ENCODE measurements around the gene NTM. TPM values are rescaled to one million over a fixed set of nuclear protein-coding genes. Genes with fewer than 3 reads are reported as not detected.

Gene NTM
- total and polyA plus RNA-seq, 2 experiments from 2014 or later: 25.9 to 49.0 TPM

GRCh38 chr11:131454490-131454889, 84.1 kb downstream of the NTM start:
- Histone ChIP-seq H3K79me2 (ENCODE audit: insufficient read depth) (no peaks in the 10 kb centered on the region), H3K4me1 (ENCODE audit: insufficient read depth) (no peaks in the 10 kb centered on the region), H4K20me1 (ENCODE audit: insufficient read depth) (no peaks in the 10 kb centered on the region), H3K4me2 (ENCODE audit: unreplicated experiment) (no peak overlapping the region), H3K36me3 (ENCODE audit: low read depth) (no peaks in the 10 kb centered on the region), H3K9ac (no peak overlapping the region), H3F3A (ENCODE audit: insufficient read depth) (no peaks in the 10 kb centered on the region), H3K9me3 (ENCODE audit: low read depth) (no peaks in the 10 kb centered on the region), H2AFZ (no peak overlapping the region), H3K27me3 (replicated peaks; ENCODE audit: insufficient read depth) (peaks cover 63% of the 10 kb centered on the region), H3K9me2 (ENCODE audit: insufficient read depth) (no peaks in the 10 kb centered on the region), H3K4me3 (no peak overlapping the region), H3K27ac (no peak overlapping the region)
- 11 to 12% methylated on average over 5 of the region's 5 CpGs for WGBS, 2 experiments (ENCODE audit: low coverage in 1 of 2, low lambda C conversion rate in 2 of 2, missing lambda C conversion rate in 2 of 2)
- TF ChIP-seq EZH2 (IDR thresholded peaks at IDR 0.05; ENCODE audit: insufficient read depth, poor library complexity, severe bottlenecking) (no peak), EZH2phosphoT487 (IDR thresholded peaks at IDR 0.05; ENCODE audit: insufficient read depth, low read depth) (no peak)
- no peak for DNase-seq
- in situ Hi-C loops (cut with MboI): no loop called here

GRCh38 chr11:131454989-131455388, 84.6 kb downstream of the NTM start:
- Histone ChIP-seq H2AFZ (no peak overlapping the region), H3K9ac (no peak overlapping the region), H3K4me3 (no peak overlapping the region), H3K4me2 (ENCODE audit: unreplicated experiment) (no peak overlapping the region), H4K20me1 (ENCODE audit: insufficient read depth) (no peaks in the 10 kb centered on the region), H3K27me3 (replicated peaks; ENCODE audit: insufficient read depth) (peaks cover 59% of the 10 kb centered on the region), H3K36me3 (ENCODE audit: low read depth) (no peaks in the 10 kb centered on the region), H3K9me2 (ENCODE audit: insufficient read depth) (no peaks in the 10 kb centered on the region), H3F3A (ENCODE audit: insufficient read depth) (no peaks in the 10 kb centered on the region), H3K79me2 (ENCODE audit: insufficient read depth) (no peaks in the 10 kb centered on the region), H3K9me3 (ENCODE audit: low read depth) (no peaks in the 10 kb centered on the region), H3K27ac (no peak overlapping the region), H3K4me1 (ENCODE audit: insufficient read depth) (no peaks in the 10 kb centered on the region)
- no peak for DNase-seq
- no peak for TF ChIP-seq EZH2 (IDR thresholded peaks at IDR 0.05; ENCODE audit: insufficient read depth, poor library complexity, severe bottlenecking)
- no peak for TF ChIP-seq EZH2phosphoT487 (IDR thresholded peaks at IDR 0.05; ENCODE audit: insufficient read depth, low read depth)
- in situ Hi-C loops (cut with MboI): no loop called here
- WGBS, 2 experiments (ENCODE audit: low coverage in 1 of 2, low lambda C conversion rate in 2 of 2, missing lambda C conversion rate in 2 of 2): 51 to 53% methylated on average over 9 of the region's 9 CpGs

- 14 to 24% methylated on average over 9 of the region's 9 CpGs for WGBS, 2 experiments (ENCODE audit: low coverage in 1 of 2, low lambda C conversion rate in 2 of 2, missing lambda C conversion rate in 2 of 2)
- Histone ChIP-seq H3K9me2 (ENCODE audit: insufficient read depth) (no peaks in the 10 kb centered on the region), H3K27ac (no peak overlapping the region), H3K27me3 (replicated peaks; ENCODE audit: insufficient read depth) (peaks cover 49% of the 10 kb centered on the region), H3K79me2 (ENCODE audit: insufficient read depth) (no peaks in the 10 kb centered on the region), H3K9me3 (ENCODE audit: low read depth) (no peaks in the 10 kb centered on the region), H3K4me3 (no peak overlapping the region), H3K36me3 (ENCODE audit: low read depth) (no peaks in the 10 kb centered on the region), H3K9ac (no peak overlapping the region), H3K4me2 (ENCODE audit: unreplicated experiment) (no peak overlapping the region), H4K20me1 (ENCODE audit: insufficient read depth) (no peaks in the 10 kb centered on the region), H3K4me1 (ENCODE audit: insufficient read depth) (no peaks in the 10 kb centered on the region), H2AFZ (no peak overlapping the region), H3F3A (ENCODE audit: insufficient read depth) (no peaks in the 10 kb centered on the region)
- no peak for DNase-seq
- in situ Hi-C loops (cut with MboI): no loop called here
- TF ChIP-seq EZH2 (IDR thresholded peaks at IDR 0.05; ENCODE audit: insufficient read depth, poor library complexity, severe bottlenecking) (no peak), EZH2phosphoT487 (IDR thresholded peaks at IDR 0.05; ENCODE audit: insufficient read depth, low read depth) (no peak)
Observed at GRCh38 chr11:131455843-131456704, 85.7 kb downstream of the NTM start.

- Histone ChIP-seq H3K9me2 (ENCODE audit: insufficient read depth) (no peaks in the 10 kb centered on the region), H3K4me3 (no peak overlapping the region), H3K9ac (no peak overlapping the region), H3K4me1 (ENCODE audit: insufficient read depth) (no peaks in the 10 kb centered on the region), H3K79me2 (ENCODE audit: insufficient read depth) (no peaks in the 10 kb centered on the region), H3K27me3 (replicated peaks; ENCODE audit: insufficient read depth) (peaks cover 53% of the 10 kb centered on the region), H3F3A (ENCODE audit: insufficient read depth) (no peaks in the 10 kb centered on the region), H4K20me1 (ENCODE audit: insufficient read depth) (no peaks in the 10 kb centered on the region), H3K36me3 (ENCODE audit: low read depth) (no peaks in the 10 kb centered on the region), H3K9me3 (ENCODE audit: low read depth) (no peaks in the 10 kb centered on the region), H3K4me2 (ENCODE audit: unreplicated experiment) (no peak overlapping the region), H3K27ac (no peak overlapping the region), H2AFZ (no peak overlapping the region)
- WGBS, 2 experiments (ENCODE audit: low coverage in 1 of 2, low lambda C conversion rate in 2 of 2, missing lambda C conversion rate in 2 of 2): 14 to 27% methylated on average over 3 of the region's 3 CpGs
- no peak for TF ChIP-seq EZH2phosphoT487 (IDR thresholded peaks at IDR 0.05; ENCODE audit: insufficient read depth, low read depth)
- TF ChIP-seq EZH2 (IDR thresholded peaks at IDR 0.05; ENCODE audit: insufficient read depth, poor library complexity, severe bottlenecking): no peak
- no peak for DNase-seq
- in situ Hi-C loops (cut with MboI): no loop called here
Observed at GRCh38 chr11:131457163-131457562, 86.7 kb downstream of the NTM start.

Data from GM23248 (cell line).